ENCODE measurements around the gene AOC1.

AOC1 gene

GRCh38 chr7:150824379-150825177 lies 27.7 kb upstream of the AOC1 start:
- TF ChIP-seq CTCF (IDR thresholded peaks at IDR 0.05; ENCODE audit: insufficient read depth, low read length, missing control alignments): no peak
- CTCF ChIA-PET: no interaction called here
- POLR2A ChIA-PET: no interaction called here
- no peak for DNase-seq (ENCODE audit: low read depth, low spot score)
- H3K4me3 ChIP-seq (ENCODE audit: low read depth, low read length): no peak overlapping the region

GRCh38 chr7:150826061-150826849 lies 26.1 kb upstream of the AOC1 start:
- ChIA-PET POLR2A (no interaction called here), CTCF (no interaction called here)
- no peak for DNase-seq (ENCODE audit: low read depth, low spot score)
- no peak for TF ChIP-seq CTCF (IDR thresholded peaks at IDR 0.05; ENCODE audit: insufficient read depth, low read length, missing control alignments)
- H3K4me3 ChIP-seq (ENCODE audit: low read depth, low read length): no peak overlapping the region

- ChIA-PET POLR2A (no interaction called here), CTCF (no interaction called here)
- no peak for DNase-seq (ENCODE audit: low read depth, low spot score)
- no peak overlapping the region for H3K4me3 ChIP-seq (ENCODE audit: low read depth, low read length)
- TF ChIP-seq CTCF (IDR thresholded peaks at IDR 0.05; ENCODE audit: insufficient read depth, low read length, missing control alignments): no peak
Observed at GRCh38 chr7:150828384-150828783, 23.9 kb upstream of the AOC1 start.

GRCh38 chr7:150829426-150829825 lies 22.9 kb upstream of the AOC1 start:
- DNase-seq (ENCODE audit: low read depth, low spot score): no peak
- POLR2A ChIA-PET: no interaction called here
- CTCF ChIA-PET: no interaction called here
- no peak for TF ChIP-seq CTCF (IDR thresholded peaks at IDR 0.05; ENCODE audit: insufficient read depth, low read length, missing control alignments)
- no peak overlapping the region for H3K4me3 ChIP-seq (ENCODE audit: low read depth, low read length)

GRCh38 chr7:150830937-150831336 lies 21.4 kb upstream of the AOC1 start:
- TF ChIP-seq CTCF (IDR thresholded peaks at IDR 0.05; ENCODE audit: insufficient read depth, low read length, missing control alignments): no peak
- POLR2A ChIA-PET: no interaction called here
- no peak for DNase-seq (ENCODE audit: low read depth, low spot score)
- CTCF ChIA-PET: no interaction called here
- no peak overlapping the region for H3K4me3 ChIP-seq (ENCODE audit: low read depth, low read length)

- no peak overlapping the region for H3K4me3 ChIP-seq (ENCODE audit: low read depth, low read length)
- CTCF ChIA-PET: no interaction called here
- POLR2A ChIA-PET: no interaction called here
- TF ChIP-seq CTCF (IDR thresholded peaks at IDR 0.05; ENCODE audit: insufficient read depth, low read length, missing control alignments): no peak
- DNase-seq (ENCODE audit: low read depth, low spot score): no peak
Observed at GRCh38 chr7:150831851-150832250, 20.5 kb upstream of the AOC1 start.

All from AG04449 (cell line).